Mammary epithelial cell (primary cell): Measurements from ENCODE around the gene DDX41.

Source experiments
- CTCF ChIP-seq, 2 donors: IDR thresholded peaks in 1 of 2; conservative IDR thresholded peaks in 1 of 2; 2 replicates each; pipeline ENCODE4 v1.5.1; 2011 to 2012; ENCODE audit warnings: inconsistent platforms in 2 of 2, low read length in 2 of 2, mild to moderate bottlenecking in 2 of 2, control low read depth in 1 of 2, low read depth in 1 of 2; ENCODE audit not compliant: insufficient read depth in 1 of 2; ENCODE audit errors: extremely low read depth in 1 of 2
- EZH2 ChIP-seq: IDR thresholded peaks from 2 replicates; pipeline ENCODE4 v1.6.1; 2012; ENCODE audit warnings: low read length, inconsistent platforms, borderline replicate concordance

GRCh38 chr5:177477701-177478477, 38.9 kb downstream of the DDX41 start:
- TF ChIP-seq CTCF (conservative IDR thresholded peaks at IDR 0.05 in 1 of 2, IDR thresholded peaks at IDR 0.05 in 1 of 2; ENCODE audit: extremely low read depth in 1 of 2, insufficient read depth in 1 of 2, low read depth in 1 of 2, low read length in 2 of 2) (no peak), EZH2 (no peak)
